Effector memory CD8-positive, alpha-beta T cell (primary cell): ENCODE measurements around the gene SGPP2.

Source experiments
- ATAC-seq: fragments of 150-1000 bp; cut with Tn5 transposase; replicated peaks from 2 replicates; pipeline ENCODE4 v1.10.0; 2021; ENCODE audit warnings: mild to moderate bottlenecking, moderate library complexity
- DNase-seq, 3 experiments: peaks; one replicate each; pipeline ENCODE4 v3.0.0; 2021
- H3K27ac Mint-ChIP-seq, 2 donors: one replicate each; pipeline ENCODE4 v1.8.0; 2022; ENCODE audit warnings: mild to moderate bottlenecking in 2 of 2, mixed read lengths in 2 of 2, moderate library complexity in 2 of 2
- H3K27me3 Mint-ChIP-seq, 2 donors: one replicate each; pipeline ENCODE4 v1.8.0; 2022; ENCODE audit warnings: mixed read lengths in 2 of 2
- H3K36me3 Mint-ChIP-seq: one replicate; pipeline ENCODE4 v1.8.0; 2022; ENCODE audit warnings: mild to moderate bottlenecking, moderate library complexity, mixed read lengths; ENCODE audit not compliant: insufficient read depth
- H3K4me1 Mint-ChIP-seq, 2 donors: one replicate each; pipeline ENCODE4 v1.8.0; 2022; ENCODE audit warnings: low read depth in 2 of 2, mixed read lengths in 2 of 2
- H3K4me3 Mint-ChIP-seq, 2 donors: one replicate each; pipeline ENCODE4 v1.8.0; 2022; ENCODE audit warnings: mild to moderate bottlenecking in 2 of 2, mixed read lengths in 2 of 2, moderate library complexity in 2 of 2
- H3K9me3 Mint-ChIP-seq, 2 donors: one replicate each; pipeline ENCODE4 v1.8.0; 2022; ENCODE audit warnings: mixed read lengths in 2 of 2

Gene SGPP2

GRCh38 chr2:222459983-222460382 lies 35.6 kb downstream of the SGPP2 start:
- Mint-ChIP-seq H3K27me3 (peaks cover 0 to 12% of the 10 kb centered on the region in 2 donors), H3K4me1 (no peaks in the 10 kb centered on the region), H3K27ac (no peak overlapping the region), H3K4me3 (no peak overlapping the region), H3K9me3 (peaks cover 0 to 7% of the 10 kb centered on the region in 2 donors), H3K36me3 (no peaks in the 10 kb centered on the region)
- no peak for ATAC-seq
- no peak for DNase-seq

- Mint-ChIP-seq H3K27ac (no peak overlapping the region), H3K36me3 (no peaks in the 10 kb centered on the region), H3K9me3 (peaks cover 0 to 7% of the 10 kb centered on the region in 2 donors), H3K4me1 (no peaks in the 10 kb centered on the region), H3K4me3 (no peak overlapping the region), H3K27me3 (peaks cover 0 to 26% of the 10 kb centered on the region in 2 donors)
- ATAC-seq, result no peak
- no peak for DNase-seq
Observed at GRCh38 chr2:222465746-222466145, 41.4 kb downstream of the SGPP2 start.

GRCh38 chr2:222468346-222468745 lies 44.0 kb downstream of the SGPP2 start:
- H3K4me3 Mint-ChIP-seq, result no peak overlapping the region
- peaks cover 0 to 21% of the 10 kb centered on the region in 2 donors for H3K27me3 Mint-ChIP-seq
- H3K27ac Mint-ChIP-seq, result no peak overlapping the region
- DNase-seq (no peak), ATAC-seq (no peak)
- H3K4me1 Mint-ChIP-seq, result no peaks in the 10 kb centered on the region
- H3K9me3 Mint-ChIP-seq, result no peaks in the 10 kb centered on the region
- H3K36me3 Mint-ChIP-seq, result no peaks in the 10 kb centered on the region

- Mint-ChIP-seq H3K4me1 (no peaks in the 10 kb centered on the region), H3K36me3 (peaks cover 3% of the 10 kb centered on the region), H3K9me3 (no peaks in the 10 kb centered on the region), H3K27me3 (peaks cover 0 to 21% of the 10 kb centered on the region in 2 donors), H3K4me3 (no peak overlapping the region), H3K27ac (no peak overlapping the region)
- DNase-seq (no peak), ATAC-seq (no peak)
Observed at GRCh38 chr2:222470802-222471468, 46.6 kb downstream of the SGPP2 start.

GRCh38 chr2:222477962-222478608 lies 53.7 kb downstream of the SGPP2 start:
- peaks cover 5% of the 10 kb centered on the region for H3K36me3 Mint-ChIP-seq
- ATAC-seq (no peak), DNase-seq (no peak)
- no peaks in the 10 kb centered on the region for H3K4me1 Mint-ChIP-seq
- H3K27ac Mint-ChIP-seq, result no peak overlapping the region
- H3K27me3 Mint-ChIP-seq, result peaks cover 0 to 7% of the 10 kb centered on the region in 2 donors
- H3K4me3 Mint-ChIP-seq, result no peak overlapping the region
- no peaks in the 10 kb centered on the region for H3K9me3 Mint-ChIP-seq

- H3K4me3 Mint-ChIP-seq, result no peak overlapping the region
- H3K9me3 Mint-ChIP-seq, result no peaks in the 10 kb centered on the region
- ATAC-seq (no peak), DNase-seq (no peak)
- peaks cover 0 to 19% of the 10 kb centered on the region in 2 donors for H3K27me3 Mint-ChIP-seq
- no peak overlapping the region for H3K27ac Mint-ChIP-seq
- H3K4me1 Mint-ChIP-seq, result no peaks in the 10 kb centered on the region
- peaks cover 2% of the 10 kb centered on the region for H3K36me3 Mint-ChIP-seq
Observed at GRCh38 chr2:222479859-222480258, 55.5 kb downstream of the SGPP2 start.

- Mint-ChIP-seq H3K4me3 (no peak overlapping the region), H3K4me1 (no peaks in the 10 kb centered on the region), H3K27me3 (peaks cover 0 to 25% of the 10 kb centered on the region in 2 donors), H3K36me3 (peaks cover 2% of the 10 kb centered on the region), H3K27ac (no peak overlapping the region), H3K9me3 (no peaks in the 10 kb centered on the region)
- ATAC-seq (no peak), DNase-seq (no peak)
Observed at GRCh38 chr2:222480497-222480896, 56.2 kb downstream of the SGPP2 start.

- Mint-ChIP-seq H3K4me3 (no peak overlapping the region), H3K36me3 (peaks cover 2% of the 10 kb centered on the region), H3K27ac (no peak overlapping the region), H3K27me3 (peaks cover 0 to 32% of the 10 kb centered on the region in 2 donors), H3K4me1 (no peaks in the 10 kb centered on the region), H3K9me3 (no peaks in the 10 kb centered on the region)
- ATAC-seq, result no peak
- DNase-seq, result no peak
Observed at GRCh38 chr2:222481941-222482340, 57.6 kb downstream of the SGPP2 start.

GRCh38 chr2:222483513-222484039 lies 59.2 kb downstream of the SGPP2 start:
- H3K4me3 Mint-ChIP-seq, result no peak overlapping the region

GRCh38 chr2:222485367-222486211 lies 61.2 kb downstream of the SGPP2 start:
- no peak for DNase-seq
- no peaks in the 10 kb centered on the region for H3K9me3 Mint-ChIP-seq
- H3K27ac Mint-ChIP-seq, result no peak overlapping the region
- peaks cover 0 to 34% of the 10 kb centered on the region in 2 donors for H3K27me3 Mint-ChIP-seq
- ATAC-seq, result no peak
- no peak overlapping the region for H3K4me3 Mint-ChIP-seq
- H3K4me1 Mint-ChIP-seq, result no peaks in the 10 kb centered on the region
- H3K36me3 Mint-ChIP-seq, result no peaks in the 10 kb centered on the region

More at GRCh38 chr2:222483513-222484039, 59.2 kb downstream of the SGPP2 start:
- H3K27me3 Mint-ChIP-seq, result peaks cover 0 to 37% of the 10 kb centered on the region in 2 donors
- H3K27ac Mint-ChIP-seq, result no peak overlapping the region
- DNase-seq, result no peak
- H3K36me3 Mint-ChIP-seq, result peaks cover 2% of the 10 kb centered on the region
- H3K4me1 Mint-ChIP-seq, result no peaks in the 10 kb centered on the region
- no peaks in the 10 kb centered on the region for H3K9me3 Mint-ChIP-seq
- ATAC-seq, result no peak

GRCh38 chr2:222490131-222490530 lies 65.8 kb downstream of the SGPP2 start:
- Mint-ChIP-seq H3K27ac (no peak overlapping the region), H3K9me3 (peaks cover 0 to 5% of the 10 kb centered on the region in 2 donors), H3K4me3 (no peak overlapping the region), H3K27me3 (peaks cover 0 to 31% of the 10 kb centered on the region in 2 donors), H3K4me1 (no peaks in the 10 kb centered on the region), H3K36me3 (no peaks in the 10 kb centered on the region)
- DNase-seq (no peak), ATAC-seq (no peak)

- no peak for ATAC-seq
- H3K36me3 Mint-ChIP-seq, result peaks cover 4% of the 10 kb centered on the region
- no peaks in the 10 kb centered on the region for H3K4me1 Mint-ChIP-seq
- DNase-seq, result no peak
- no peak overlapping the region for H3K27ac Mint-ChIP-seq
- no peak overlapping the region for H3K4me3 Mint-ChIP-seq
- peaks cover 0 to 5% of the 10 kb centered on the region in 2 donors for H3K9me3 Mint-ChIP-seq
- H3K27me3 Mint-ChIP-seq, result peaks cover 0 to 17% of the 10 kb centered on the region in 2 donors
Observed at GRCh38 chr2:222492683-222493082, 68.3 kb downstream of the SGPP2 start.

GRCh38 chr2:222494104-222494739 lies 69.9 kb downstream of the SGPP2 start:
- peaks cover 4% of the 10 kb centered on the region for H3K36me3 Mint-ChIP-seq
- H3K9me3 Mint-ChIP-seq, result peaks cover 0 to 5% of the 10 kb centered on the region in 2 donors
- no peak overlapping the region for H3K4me3 Mint-ChIP-seq
- peaks cover 0 to 17% of the 10 kb centered on the region in 2 donors for H3K27me3 Mint-ChIP-seq
- DNase-seq (no peak), ATAC-seq (no peak)
- no peaks in the 10 kb centered on the region for H3K4me1 Mint-ChIP-seq
- H3K27ac Mint-ChIP-seq, result no peak overlapping the region
